GM21717 (cell line): ENCODE measurements around the gene ALKBH5.
A peak's percentile ranks its signal among the peaks of the same experiment; 100 is the strongest.

ENCODE experiments used
- ATAC-seq: cut with Tn5 transposase; IDR thresholded peaks from one replicate; pipeline ENCODE4 v1.9.1; 2021; ENCODE audit warnings: mild to moderate bottlenecking, moderate library complexity; ENCODE audit not compliant: unreplicated experiment

ALKBH5 gene

GRCh38 chr17:18157354-18157985, 26.2 kb upstream of the ALKBH5 start:
- no peak for ATAC-seq

DNA sequence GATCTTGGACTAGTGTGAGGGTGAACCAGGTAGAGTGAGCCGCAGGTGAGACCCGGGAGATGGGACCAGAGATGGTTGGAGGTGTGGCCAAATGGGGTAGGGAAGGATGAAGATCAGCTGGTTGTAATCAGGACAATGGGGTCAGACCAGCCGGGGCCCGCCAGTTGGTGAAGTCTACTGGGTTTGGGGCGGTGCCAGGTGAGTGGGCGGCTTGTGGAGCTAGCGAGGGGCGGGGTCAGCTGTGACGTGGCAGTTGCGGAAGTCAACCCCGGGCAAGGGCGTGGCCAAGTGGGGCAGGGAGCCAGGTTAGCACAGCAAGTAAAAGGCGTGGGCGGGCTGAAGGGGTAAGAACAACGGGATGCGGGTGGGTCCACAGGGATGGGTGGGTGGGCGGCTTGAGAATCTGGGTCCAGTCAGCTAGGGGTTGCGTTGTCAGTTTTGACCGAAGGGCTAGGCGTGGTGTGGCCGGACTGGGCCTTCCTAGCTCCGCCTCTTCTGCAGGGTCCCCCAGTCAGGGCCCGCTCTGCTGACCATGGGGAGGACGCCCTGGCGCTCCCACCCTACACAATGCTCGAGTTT, 25.5 kb upstream of the ALKBH5 start:
- peak; percentile 49 for ATAC-seq

- ATAC-seq = no peak
Observed at GRCh38 chr17:18159551-18160120, 24.0 kb upstream of the ALKBH5 start.

DNA sequence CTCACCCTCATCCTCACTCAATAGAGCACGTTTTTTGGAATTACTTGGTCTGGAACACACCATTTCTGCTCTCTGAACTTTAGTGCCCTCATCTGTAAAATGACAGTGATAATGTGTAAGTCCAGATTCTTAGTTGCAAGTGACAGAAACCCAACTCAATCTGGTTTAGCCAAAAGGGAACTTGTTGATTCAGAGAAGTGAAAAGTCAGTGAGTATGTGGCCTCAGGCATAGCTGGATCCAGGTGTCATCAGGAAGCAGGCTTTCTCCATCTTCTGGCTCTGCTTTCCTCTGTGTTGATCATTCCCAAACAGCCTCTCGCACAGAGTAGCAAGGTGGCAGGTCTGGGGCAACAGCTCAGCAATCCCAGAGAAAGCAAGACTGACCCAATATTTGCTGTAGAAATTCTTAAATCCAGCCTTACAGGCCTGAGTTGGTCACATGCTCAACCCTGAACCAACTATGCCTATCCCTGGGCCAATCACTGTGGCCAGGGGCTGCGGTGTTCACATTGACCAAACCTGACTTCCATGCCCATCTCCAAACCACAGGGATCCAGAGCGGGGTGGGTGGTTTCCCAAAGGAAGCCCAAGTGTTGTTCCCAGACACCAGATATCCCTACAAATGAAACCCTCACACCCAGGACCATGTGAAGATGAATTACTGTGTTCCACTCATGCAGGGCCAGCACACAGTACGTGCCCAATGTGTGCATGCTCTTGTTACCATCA, 23.3 kb upstream of the ALKBH5 start:
- ATAC-seq = no peak

- ATAC-seq = no peak
Observed at GRCh38 chr17:18161207-18162145, 22.2 kb upstream of the ALKBH5 start.

GRCh38 chr17:18163547-18163946, 20.1 kb upstream of the ALKBH5 start:
- no peak for ATAC-seq

- no peak for ATAC-seq
Observed at GRCh38 chr17:18166894-18167293, 16.7 kb upstream of the ALKBH5 start.

GRCh38 chr17:18167421-18167820, 16.2 kb upstream of the ALKBH5 start:
- no peak for ATAC-seq

GRCh38 chr17:18172531-18173278, 10.9 kb upstream of the ALKBH5 start:
- ATAC-seq = no peak

- ATAC-seq = no peak
Observed at GRCh38 chr17:18173740-18174139, 9.9 kb upstream of the ALKBH5 start.

- ATAC-seq = no peak
Observed at GRCh38 chr17:18176176-18176575, 7.5 kb upstream of the ALKBH5 start.

- no peak for ATAC-seq
Observed at GRCh38 chr17:18177133-18177532, 6.5 kb upstream of the ALKBH5 start.

DNA sequence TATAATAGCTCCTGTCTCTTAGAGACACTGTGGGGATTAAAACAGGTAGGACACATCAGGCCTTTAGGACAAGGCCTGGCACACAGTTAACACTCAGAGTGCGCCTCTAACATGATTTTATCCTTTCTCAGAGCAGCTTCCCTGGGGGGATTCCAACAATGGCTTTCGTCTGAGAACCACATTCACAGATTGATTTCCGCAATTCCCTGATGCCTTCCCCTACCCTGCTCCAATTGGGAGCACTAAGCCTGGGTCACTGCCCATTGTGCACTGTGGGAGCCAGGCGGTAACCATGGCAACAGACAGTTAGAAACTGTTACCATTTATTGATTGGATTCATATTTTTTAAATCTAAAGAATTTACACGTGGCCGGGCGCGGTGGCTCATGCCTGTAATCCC, 5.9 kb upstream of the ALKBH5 start:
- no peak for ATAC-seq

- no peak for ATAC-seq
Observed at GRCh38 chr17:18179196-18179595, 4.4 kb upstream of the ALKBH5 start.

DNA sequence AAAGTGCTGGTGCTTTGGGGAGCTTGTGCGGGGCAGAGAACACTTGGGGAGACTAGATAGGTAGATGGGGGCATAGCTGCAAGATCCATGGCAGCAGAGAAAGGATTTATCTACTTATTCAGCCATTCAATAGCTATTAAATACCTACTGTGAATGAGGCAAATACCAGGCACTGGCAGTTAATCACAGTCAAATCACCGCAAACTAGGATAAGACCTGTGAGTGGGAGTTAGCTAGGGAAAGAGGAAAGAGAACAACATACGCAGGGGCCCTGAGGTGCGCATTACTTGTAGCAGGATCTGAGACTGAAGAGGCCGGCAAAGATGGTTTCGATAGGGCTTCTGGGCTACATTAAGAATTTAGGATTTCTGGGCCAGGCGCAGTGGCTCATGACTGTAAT, 3.8 kb upstream of the ALKBH5 start:
- ATAC-seq = no peak

DNA sequence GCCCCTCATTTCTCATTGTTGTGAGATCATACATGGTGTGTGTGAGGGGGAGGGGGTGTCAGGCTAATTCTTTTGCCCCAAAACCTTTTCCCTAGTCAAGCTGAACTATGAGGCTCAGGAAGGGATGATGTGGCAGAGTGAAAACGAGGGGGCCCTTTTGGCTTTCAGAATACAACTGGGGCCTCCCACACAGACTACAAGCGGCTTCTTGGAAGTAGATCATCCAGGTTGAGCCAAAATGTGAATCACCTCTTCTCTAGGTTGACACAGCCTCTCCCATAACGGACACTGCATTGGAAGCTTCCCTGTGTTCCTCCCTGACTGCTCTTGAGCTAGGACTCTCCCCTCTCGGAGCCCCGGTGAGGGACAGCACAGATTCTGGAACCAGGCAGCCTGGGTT, 2.3 kb upstream of the ALKBH5 start:
- ATAC-seq = no peak

- no peak for ATAC-seq
Observed at GRCh38 chr17:18182110-18182977, 1.3 kb upstream of the ALKBH5 start.

GRCh38 chr17:18182978-18183333, 672 bp upstream of the ALKBH5 start:
- peak; percentile 34 for ATAC-seq
